ENCODE measurements around the gene TFPI.

Gene TFPI

GRCh38 chr2:187554704-187555082, 458 bp upstream of the TFPI start:
- DNase-seq (ENCODE audit: low read depth), result no peak
- peak overlapping the region; percentile 68; the same call in 1 of the 2 replicates for H3K4me3 ChIP-seq (ENCODE audit: low read depth, low read length)
- TF ChIP-seq, protein P1, sequence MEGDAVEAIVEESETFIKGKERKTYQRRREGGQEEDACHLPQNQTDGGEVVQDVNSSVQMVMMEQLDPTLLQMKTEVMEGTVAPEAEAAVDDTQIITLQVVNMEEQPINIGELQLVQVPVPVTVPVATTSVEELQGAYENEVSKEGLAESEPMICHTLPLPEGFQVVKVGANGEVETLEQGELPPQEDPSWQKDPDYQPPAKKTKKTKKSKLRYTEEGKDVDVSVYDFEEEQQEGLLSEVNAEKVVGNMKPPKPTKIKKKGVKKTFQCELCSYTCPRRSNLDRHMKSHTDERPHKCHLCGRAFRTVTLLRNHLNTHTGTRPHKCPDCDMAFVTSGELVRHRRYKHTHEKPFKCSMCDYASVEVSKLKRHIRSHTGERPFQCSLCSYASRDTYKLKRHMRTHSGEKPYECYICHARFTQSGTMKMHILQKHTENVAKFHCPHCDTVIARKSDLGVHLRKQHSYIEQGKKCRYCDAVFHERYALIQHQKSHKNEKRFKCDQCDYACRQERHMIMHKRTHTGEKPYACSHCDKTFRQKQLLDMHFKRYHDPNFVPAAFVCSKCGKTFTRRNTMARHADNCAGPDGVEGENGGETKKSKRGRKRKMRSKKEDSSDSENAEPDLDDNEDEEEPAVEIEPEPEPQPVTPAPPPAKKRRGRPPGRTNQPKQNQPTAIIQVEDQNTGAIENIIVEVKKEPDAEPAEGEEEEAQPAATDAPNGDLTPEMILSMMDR (IDR thresholded peaks at IDR 0.05; ENCODE audit: insufficient read depth, low read depth, low read length, missing control alignments), result no peak

DNA sequence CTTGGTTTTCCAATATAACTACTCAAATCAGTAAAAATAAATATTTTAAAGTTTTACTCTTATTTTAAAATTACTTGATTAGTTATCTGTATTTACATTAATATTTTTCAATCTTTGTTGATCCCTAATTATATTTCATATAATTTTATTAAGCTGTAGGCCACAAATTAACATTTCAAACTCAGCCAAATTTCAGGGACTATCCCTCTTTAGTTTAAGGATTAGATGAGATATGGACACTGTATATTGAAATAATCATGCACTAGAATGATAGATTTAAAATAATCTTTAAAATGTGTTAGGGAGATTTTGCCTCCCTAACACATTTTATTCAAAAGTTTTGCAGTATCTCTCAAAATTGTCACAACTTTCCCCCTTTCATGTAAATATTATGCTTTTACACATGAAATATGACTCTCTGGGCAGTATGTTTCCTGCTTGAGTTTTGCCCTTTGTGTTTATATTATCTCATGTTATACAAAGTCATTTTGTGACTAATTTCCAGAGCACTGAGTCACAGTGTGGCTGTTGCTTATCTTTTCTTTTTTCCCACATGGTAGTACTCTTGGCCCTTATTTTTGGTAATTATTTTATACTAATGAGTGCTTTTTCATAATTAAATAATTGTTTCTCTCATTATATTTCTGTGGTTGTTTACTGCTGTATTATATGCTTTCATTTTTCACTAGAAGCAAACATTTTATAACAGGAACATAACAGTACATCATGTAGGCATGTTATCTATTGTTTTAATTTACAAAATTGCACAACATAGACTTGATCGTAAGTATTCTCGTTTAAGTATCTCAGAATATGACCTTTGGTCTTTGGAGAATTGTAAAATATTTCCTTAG, 1.2 kb downstream of the TFPI start:
- peak; percentile 22 for DNase-seq (ENCODE audit: low read depth)
- H3K4me3 ChIP-seq (ENCODE audit: low read depth, low read length), result peak overlapping the region; percentile 68; the same call in 1 of the 2 replicates
- TF ChIP-seq, protein P1 (IDR thresholded peaks at IDR 0.05; ENCODE audit: insufficient read depth, low read depth, low read length, missing control alignments), result no peak

DNA sequence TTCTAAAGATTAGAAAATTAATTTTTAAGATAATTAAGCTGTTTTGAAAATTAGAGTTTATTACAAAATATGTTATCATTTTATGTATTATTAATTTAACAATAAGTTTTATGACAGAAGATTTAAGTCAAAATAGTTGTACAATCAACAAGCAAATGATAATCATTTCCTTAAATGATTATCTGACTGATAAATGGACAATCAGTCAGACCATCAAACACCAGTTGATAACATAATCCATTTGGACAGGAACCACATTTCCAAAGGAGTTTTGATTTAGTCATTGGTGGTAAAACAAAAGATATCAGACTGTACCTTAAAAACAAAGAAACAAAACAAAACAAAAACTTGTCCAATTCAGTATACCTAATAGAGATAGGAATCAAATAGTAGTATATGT, 1.9 kb downstream of the TFPI start:
- H3K4me3 ChIP-seq (ENCODE audit: low read depth, low read length), result no peak overlapping the region
- TF ChIP-seq, protein P1 (IDR thresholded peaks at IDR 0.05; ENCODE audit: insufficient read depth, low read depth, low read length, missing control alignments), result no peak
- DNase-seq (ENCODE audit: low read depth), result no peak

DNA sequence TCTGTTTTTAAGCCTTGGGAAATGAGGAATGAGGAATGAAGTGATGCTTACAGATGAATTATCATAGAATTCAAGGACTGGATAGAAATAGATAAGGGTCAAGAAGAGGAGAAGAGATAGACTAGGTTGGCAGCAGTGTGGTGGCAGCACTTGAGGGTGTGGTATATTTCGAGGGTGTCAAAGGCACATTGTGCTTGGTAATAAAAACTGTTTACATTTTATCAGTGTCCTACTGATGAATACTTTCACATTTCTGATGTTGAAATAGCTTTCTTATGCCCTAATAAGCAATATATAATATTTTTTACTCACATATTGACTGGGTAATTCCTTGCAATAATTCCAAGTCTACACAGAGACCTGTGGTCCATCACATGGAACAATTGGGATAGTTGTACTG, 3.4 kb downstream of the TFPI start:
- no peak for DNase-seq (ENCODE audit: low read depth)
- TF ChIP-seq, protein P1 (IDR thresholded peaks at IDR 0.05; ENCODE audit: insufficient read depth, low read depth, low read length, missing control alignments), result no peak
- no peak overlapping the region for H3K4me3 ChIP-seq (ENCODE audit: low read depth, low read length)

DNA sequence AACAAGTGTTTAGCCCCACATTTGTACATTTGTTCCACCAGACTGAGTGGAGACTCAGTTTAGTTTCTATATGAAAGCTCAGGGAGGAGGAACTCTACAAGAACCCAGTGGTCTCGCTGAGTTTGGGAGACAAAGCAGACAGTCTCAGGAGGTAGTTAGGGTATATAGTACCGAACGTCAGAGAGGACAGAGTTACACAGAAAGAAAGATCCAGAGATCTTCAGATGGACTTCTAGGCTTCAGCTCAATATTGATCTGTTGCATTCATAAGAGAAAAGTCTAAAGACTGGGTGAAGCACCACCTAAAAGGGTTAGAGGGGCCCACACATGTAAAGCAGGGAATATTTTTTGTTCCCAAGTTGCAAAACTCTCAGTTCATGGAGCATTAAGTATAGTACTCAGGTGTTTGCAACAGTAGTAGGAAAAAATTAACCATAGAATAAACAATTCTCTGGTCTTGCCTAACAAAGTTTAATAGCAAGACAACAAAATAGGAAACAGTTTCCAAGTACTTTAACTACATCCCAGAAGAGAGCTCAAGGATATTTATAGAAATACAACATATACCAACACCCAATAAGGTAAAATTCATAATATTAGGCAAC, 4.2 kb downstream of the TFPI start:
- H3K4me3 ChIP-seq (ENCODE audit: low read depth, low read length), result no peak overlapping the region
- DNase-seq (ENCODE audit: low read depth), result no peak
- TF ChIP-seq, protein P1 (IDR thresholded peaks at IDR 0.05; ENCODE audit: insufficient read depth, low read depth, low read length, missing control alignments), result no peak

DNA sequence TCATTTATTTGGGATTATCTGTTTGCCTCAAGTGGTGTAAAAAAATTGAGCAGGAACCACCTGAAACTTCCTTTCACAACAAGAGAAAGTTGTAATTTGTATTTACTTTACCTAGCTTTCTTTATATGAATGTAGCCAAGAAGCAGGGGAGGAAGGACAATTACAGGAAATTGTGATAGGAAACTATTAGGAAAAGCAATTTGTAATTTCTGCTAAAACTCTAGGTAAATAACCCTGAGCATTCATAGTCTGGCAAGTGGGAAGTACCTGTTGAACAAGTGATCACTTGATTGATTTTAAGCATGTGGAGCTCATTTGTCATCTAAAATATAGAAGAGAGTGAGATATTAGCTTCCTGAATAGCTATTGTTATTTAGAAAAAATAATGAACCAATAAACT, 5.0 kb downstream of the TFPI start:
- H3K4me3 ChIP-seq (ENCODE audit: low read depth, low read length), result no peak overlapping the region
- TF ChIP-seq, protein P1 (IDR thresholded peaks at IDR 0.05; ENCODE audit: insufficient read depth, low read depth, low read length, missing control alignments), result no peak
- no peak for DNase-seq (ENCODE audit: low read depth)
